Liver (tissue), 9 donors: ENCODE measurements around the gene RYR3. TPM values are rescaled to one million over a fixed set of nuclear protein-coding genes. Genes with fewer than 3 reads are reported as not detected.

Source experiments
- DNase-seq: peaks from one replicate; pipeline ENCODE4 v3.0.0-alpha.2; 2017; ENCODE audit warnings: low spot score
- H3K27ac ChIP-seq, 2 donors: one replicate each; pipeline ENCODE4 v1.7.0; 2013; ENCODE audit warnings: inconsistent platforms in 2 of 2, low read length in 2 of 2, control low read depth in 1 of 2, low read depth in 1 of 2, mild to moderate bottlenecking in 1 of 2
- H3K27me3 ChIP-seq, 4 donors: one replicate each; pipeline versions ENCODE4 v1.6.1 to v1.7.0; 2013; ENCODE audit warnings: low read length in 3 of 4, inconsistent platforms in 1 of 4, mild to moderate bottlenecking in 1 of 4, moderate library complexity in 1 of 4; ENCODE audit not compliant: control insufficient read depth in 4 of 4, insufficient read depth in 4 of 4
- H3K36me3 ChIP-seq, 4 donors: one replicate each; pipeline versions ENCODE4 v1.6.1 to v1.7.0; 2013; ENCODE audit warnings: low read length in 3 of 4, mild to moderate bottlenecking in 3 of 4, low read depth in 1 of 4, moderate library complexity in 1 of 4; ENCODE audit not compliant: control insufficient read depth in 4 of 4, insufficient read depth in 3 of 4
- H3K4me1 ChIP-seq, 4 donors: one replicate each; pipeline versions ENCODE4 v1.6.1 to v1.7.0; 2013; ENCODE audit warnings: low read length in 3 of 4, mild to moderate bottlenecking in 3 of 4, moderate library complexity in 1 of 4; ENCODE audit not compliant: control insufficient read depth in 4 of 4, insufficient read depth in 4 of 4
- H3K4me3 ChIP-seq, 3 donors: one replicate each; pipeline versions ENCODE4 v1.6.1 to v1.7.0; 2013; ENCODE audit warnings: low read length in 3 of 3, control low read depth in 1 of 3, low read depth in 1 of 3, mild to moderate bottlenecking in 1 of 3
- H3K9ac ChIP-seq, 2 donors: one replicate each; pipeline ENCODE4 v1.7.0; 2013; ENCODE audit warnings: low read length in 2 of 2, mild to moderate bottlenecking in 2 of 2, moderate library complexity in 2 of 2, control low read depth in 1 of 2, low read depth in 1 of 2
- H3K9me3 ChIP-seq, 4 donors: one replicate each; pipeline versions ENCODE4 v1.6.1 to v1.7.0; 2013; ENCODE audit warnings: low read length in 3 of 4; ENCODE audit not compliant: control insufficient read depth in 4 of 4
- ATF3 ChIP-seq: IDR thresholded peaks from 2 replicates; pipeline ENCODE4 v1.6.1; 2016; ENCODE audit warnings: antibody characterized with exemption
- CTCF ChIP-seq: fragments of 150-350 bp; IDR thresholded peaks from 2 replicates; pipeline ENCODE4 v1.5.1; 2017; ENCODE audit warnings: improper control_type of control experiment, low read depth, low read length; ENCODE audit not compliant: missing input control
- EGR1 ChIP-seq, 2 donors: IDR thresholded peaks; 2 replicates each; pipeline ENCODE4 v1.6.1; 2016 to 2018; ENCODE audit warnings: antibody characterized with exemption in 2 of 2, low read depth in 2 of 2
- FOXA1 ChIP-seq: IDR thresholded peaks from 2 replicates; pipeline ENCODE4 v1.6.1; 2016; ENCODE audit warnings: antibody characterized with exemption
- FOXA2 ChIP-seq: IDR thresholded peaks from 2 replicates; pipeline ENCODE4 v1.6.1; 2016; ENCODE audit warnings: antibody characterized with exemption
- GABPA ChIP-seq, 2 donors: IDR thresholded peaks in 1 of 2; conservative IDR thresholded peaks in 1 of 2; 2 replicates each; pipeline ENCODE4 v1.6.1; 2016; ENCODE audit warnings: antibody characterized with exemption in 2 of 2, mild to moderate bottlenecking in 1 of 2, moderate library complexity in 1 of 2
- HNF4A ChIP-seq, 2 donors: conservative IDR thresholded peaks; 2 replicates each; pipeline ENCODE4 v1.6.1; 2016; ENCODE audit warnings: antibody characterized with exemption in 2 of 2, mild to moderate bottlenecking in 2 of 2
- HNF4G ChIP-seq: IDR thresholded peaks from 2 replicates; pipeline ENCODE4 v1.6.1; 2016; ENCODE audit warnings: antibody characterized with exemption
- JUND ChIP-seq, 2 donors: IDR thresholded peaks; 2 replicates each; pipeline ENCODE4 v1.6.1; 2016; ENCODE audit warnings: antibody characterized with exemption in 2 of 2
- MAX ChIP-seq: IDR thresholded peaks from 2 replicates; pipeline ENCODE4 v1.6.1; 2016; ENCODE audit warnings: antibody characterized with exemption
- NR2F2 ChIP-seq: IDR thresholded peaks from 2 replicates; pipeline ENCODE4 v1.6.1; 2016; ENCODE audit warnings: antibody characterized with exemption
- RAD21 ChIP-seq, 2 donors: IDR thresholded peaks; 2 replicates each; pipeline ENCODE4 v1.6.1; 2016; ENCODE audit warnings: antibody characterized with exemption in 2 of 2, mild to moderate bottlenecking in 2 of 2
- RXRA ChIP-seq, 2 donors: IDR thresholded peaks; 2 replicates each; pipeline ENCODE4 v1.6.1; 2017 to 2018; ENCODE audit warnings: antibody characterized with exemption in 2 of 2, mild to moderate bottlenecking in 1 of 2
- SP1 ChIP-seq: IDR thresholded peaks from 2 replicates; pipeline ENCODE4 v1.6.1; 2018; ENCODE audit warnings: antibody characterized with exemption, mild to moderate bottlenecking
- TAF1 ChIP-seq: conservative IDR thresholded peaks from 2 replicates; pipeline ENCODE4 v1.6.1; 2016; ENCODE audit warnings: antibody characterized with exemption, mild to moderate bottlenecking
- YY1 ChIP-seq: IDR thresholded peaks from 2 replicates; pipeline ENCODE4 v1.6.1; 2016; ENCODE audit warnings: antibody characterized with exemption, mild to moderate bottlenecking
- WGBS: extraction: QIAGEN DNeasy Blood & Tissue Kit; methylation state at CpG from one replicate; pipeline ENCODE4 v1.1.7; 2013; 5-methylcytosine and 5-hydroxymethylcytosine counted together
- polyA plus RNA-seq, 2 donors: library from polyadenylated mRNA; stranded (reverse) in 1 of 2; unstranded in 1 of 2; fragments of 200-250 nt in 1 of 2; fragments of >200 nt in 1 of 2; fragmentation: Nextera tagmentation in 1 of 2; extraction: Ambion mirVana in 1 of 2; gene quantifications; one replicate each; pipeline versions ENCODE4 v1.2.1 to v1.2.3, GENCODE V29; 2013 to 2015
- total RNA-seq, 2 donors: library from RNA; depleted of rRNA; stranded (reverse); fragments of >200 nt; gene quantifications; one replicate each; pipeline ENCODE4 v1.2.3, GENCODE V29; 2014
- TF ChIP-seq, protein P1 (sequence below): IDR thresholded peaks from 2 replicates; pipeline ENCODE4 v1.6.1; 2016; ENCODE audit warnings: antibody characterized with exemption, mild to moderate bottlenecking
- TF ChIP-seq, protein P2 (sequence below): IDR thresholded peaks from 2 replicates; pipeline ENCODE4 v1.6.1; 2016; ENCODE audit warnings: antibody characterized with exemption
- donor health status: healthy.
- donor health status: healthy.
- donor health status: healthy.
- donor health status: healthy.
- donor health status: healthy.

RYR3 gene
- total and polyA plus RNA-seq, 4 donors: 0.01 to 1.1 (median 0.22) TPM

GRCh38 chr15:33746203-33746602 is 435.4 kb downstream of the RYR3 start:
- Histone ChIP-seq H3K27me3 (no peaks in the 10 kb centered on the region), H3K9me3 (no peaks in the 10 kb centered on the region), H3K36me3 (no peaks in the 10 kb centered on the region), H3K9ac (no peak overlapping the region), H3K4me3 (no peak overlapping the region), H3K4me1 (no peaks in the 10 kb centered on the region), H3K27ac (no peak overlapping the region)
- whole genome bisulfite sequencing: 74% methylated on average over 5 of the region's 5 CpGs
- TF ChIP-seq CTCF (no peak), JUND (IDR thresholded peaks at IDR 0.05) (no peak), NR2F2 (no peak), MAX (no peak), HNF4G (no peak), FOXA1 (no peak), RAD21 (IDR thresholded peaks at IDR 0.05) (no peak), YY1 (no peak), EGR1 (IDR thresholded peaks at IDR 0.05; ENCODE audit: low read depth in 2 of 2) (no peak), SP1 (no peak), GABPA (IDR thresholded peaks at IDR 0.05 in 1 of 2, conservative IDR thresholded peaks at IDR 0.05 in 1 of 2) (no peak), HNF4A (conservative IDR thresholded peaks at IDR 0.05) (no peak), FOXA2 (no peak), ATF3 (no peak), TAF1 (no peak), RXRA (IDR thresholded peaks at IDR 0.05) (no peak)
- TF ChIP-seq, protein P1, sequence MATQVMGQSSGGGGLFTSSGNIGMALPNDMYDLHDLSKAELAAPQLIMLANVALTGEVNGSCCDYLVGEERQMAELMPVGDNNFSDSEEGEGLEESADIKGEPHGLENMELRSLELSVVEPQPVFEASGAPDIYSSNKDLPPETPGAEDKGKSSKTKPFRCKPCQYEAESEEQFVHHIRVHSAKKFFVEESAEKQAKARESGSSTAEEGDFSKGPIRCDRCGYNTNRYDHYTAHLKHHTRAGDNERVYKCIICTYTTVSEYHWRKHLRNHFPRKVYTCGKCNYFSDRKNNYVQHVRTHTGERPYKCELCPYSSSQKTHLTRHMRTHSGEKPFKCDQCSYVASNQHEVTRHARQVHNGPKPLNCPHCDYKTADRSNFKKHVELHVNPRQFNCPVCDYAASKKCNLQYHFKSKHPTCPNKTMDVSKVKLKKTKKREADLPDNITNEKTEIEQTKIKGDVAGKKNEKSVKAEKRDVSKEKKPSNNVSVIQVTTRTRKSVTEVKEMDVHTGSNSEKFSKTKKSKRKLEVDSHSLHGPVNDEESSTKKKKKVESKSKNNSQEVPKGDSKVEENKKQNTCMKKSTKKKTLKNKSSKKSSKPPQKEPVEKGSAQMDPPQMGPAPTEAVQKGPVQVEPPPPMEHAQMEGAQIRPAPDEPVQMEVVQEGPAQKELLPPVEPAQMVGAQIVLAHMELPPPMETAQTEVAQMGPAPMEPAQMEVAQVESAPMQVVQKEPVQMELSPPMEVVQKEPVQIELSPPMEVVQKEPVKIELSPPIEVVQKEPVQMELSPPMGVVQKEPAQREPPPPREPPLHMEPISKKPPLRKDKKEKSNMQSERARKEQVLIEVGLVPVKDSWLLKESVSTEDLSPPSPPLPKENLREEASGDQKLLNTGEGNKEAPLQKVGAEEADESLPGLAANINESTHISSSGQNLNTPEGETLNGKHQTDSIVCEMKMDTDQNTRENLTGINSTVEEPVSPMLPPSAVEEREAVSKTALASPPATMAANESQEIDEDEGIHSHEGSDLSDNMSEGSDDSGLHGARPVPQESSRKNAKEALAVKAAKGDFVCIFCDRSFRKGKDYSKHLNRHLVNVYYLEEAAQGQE: no peak
- TF ChIP-seq, protein P2, sequence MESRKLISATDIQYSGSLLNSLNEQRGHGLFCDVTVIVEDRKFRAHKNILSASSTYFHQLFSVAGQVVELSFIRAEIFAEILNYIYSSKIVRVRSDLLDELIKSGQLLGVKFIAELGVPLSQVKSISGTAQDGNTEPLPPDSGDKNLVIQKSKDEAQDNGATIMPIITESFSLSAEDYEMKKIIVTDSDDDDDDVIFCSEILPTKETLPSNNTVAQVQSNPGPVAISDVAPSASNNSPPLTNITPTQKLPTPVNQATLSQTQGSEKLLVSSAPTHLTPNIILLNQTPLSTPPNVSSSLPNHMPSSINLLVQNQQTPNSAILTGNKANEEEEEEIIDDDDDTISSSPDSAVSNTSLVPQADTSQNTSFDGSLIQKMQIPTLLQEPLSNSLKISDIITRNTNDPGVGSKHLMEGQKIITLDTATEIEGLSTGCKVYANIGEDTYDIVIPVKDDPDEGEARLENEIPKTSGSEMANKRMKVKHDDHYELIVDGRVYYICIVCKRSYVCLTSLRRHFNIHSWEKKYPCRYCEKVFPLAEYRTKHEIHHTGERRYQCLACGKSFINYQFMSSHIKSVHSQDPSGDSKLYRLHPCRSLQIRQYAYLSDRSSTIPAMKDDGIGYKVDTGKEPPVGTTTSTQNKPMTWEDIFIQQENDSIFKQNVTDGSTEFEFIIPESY: no peak
- DNase-seq: no peak
